K562 (cell line): ENCODE results near the gene CBY3. TPM values are rescaled to one million over a fixed set of nuclear protein-coding genes. Genes with fewer than 3 reads are reported as not detected.

ENCODE experiments used
- ATAC-seq: fragments of 200-7000 bp; cut with Tn5 transposase; 3 replicates; pipeline ENCODE4 v1.9.1; 2020; ENCODE audit warnings: moderate library complexity
- BruUV-seq: library from RNA; stranded (reverse); fragments of 400-500 nt; replicated peaks from 2 replicates; lab custom pipeline; 2021; lab: Mats Ljungman, UMichigan
- CTCF ChIA-PET: fragments of 300-600 bp; formaldehyde crosslinking; extraction: SDS; loops from one replicate; lab custom pipeline; 2021; ENCODE audit warnings: low intra/inter-chr PET ratio; lab: Yijun Ruan, JAX
- POLR2A ChIA-PET: fragments of 300-600, 350-650 bp; sonication (Branson Sonifier 250); formaldehyde crosslinking; extraction: SDS; loops from one replicate; lab custom pipeline; 2021; ENCODE audit warnings: antibody characterized with exemption, inconsistent platforms; lab: Yijun Ruan, JAX
- DNase-seq, 4 experiments: peaks; one replicate each; pipeline versions ENCODE4 v3.0.0 to v3.0.0-alpha.2; 2011 to 2018; ENCODE audit warnings: low spot score in 3 of 4, mixed read lengths in 3 of 4; ENCODE audit errors: extremely low read depth in 1 of 4
- FAIRE-seq: peaks from 2 replicates; lab custom pipeline; 2011; peaks lifted over from hg19 to GRCh38; lab: Jason Lieb, UNC
- H2AFZ ChIP-seq: 2 replicates; pipeline ENCODE4 v1.6.0; 2011; ENCODE audit warnings: low read depth, low read length, control low read depth, inconsistent platforms
- H3K27ac ChIP-seq: fragments of 200-600 bp; 3 replicates; pipeline ENCODE4 v1.8.0; 2011; ENCODE audit warnings: low read depth, mild to moderate bottlenecking, control low read depth, inconsistent platforms, low read length, moderate library complexity, mixed read lengths; ENCODE audit errors: extremely low read depth
- H3K27me3 ChIP-seq, 2 experiments: fragments of 300-600 bp in 1 of 2; 2 replicates in 1 of 2; 3 replicates in 1 of 2; pipeline versions ENCODE4 v1.6.0 to v1.8.0; 2011; ENCODE audit warnings: inconsistent platforms in 2 of 2, low read length in 2 of 2, mild to moderate bottlenecking in 1 of 2, mixed read lengths in 1 of 2, moderate library complexity in 1 of 2; ENCODE audit not compliant: control insufficient read depth in 2 of 2, insufficient read depth in 2 of 2
- H3K36me3 ChIP-seq: fragments of 300-600 bp; 3 replicates; pipeline ENCODE4 v1.8.0; 2011; ENCODE audit warnings: mild to moderate bottlenecking, low read length, inconsistent platforms; ENCODE audit not compliant: control insufficient read depth, insufficient read depth
- H3K4me1 ChIP-seq, 2 experiments: fragments of 200-600 bp in 1 of 2; replicated peaks in 1 of 2; 2 replicates in 1 of 2; 3 replicates in 1 of 2; pipeline versions ENCODE4 v1.5.1 to v1.8.0; 2011; ENCODE audit warnings: inconsistent platforms in 2 of 2, low read length in 2 of 2, mild to moderate bottlenecking in 1 of 2, mixed read lengths in 1 of 2, moderate library complexity in 1 of 2; ENCODE audit not compliant: control insufficient read depth in 2 of 2, insufficient read depth in 2 of 2
- H3K4me2 ChIP-seq: 2 replicates; pipeline ENCODE4 v1.6.1; 2011; ENCODE audit warnings: low read length, control low read depth, inconsistent platforms, mixed read lengths; ENCODE audit not compliant: insufficient read depth
- H3K4me3 ChIP-seq: fragments of 200-600 bp; sonication (generic), shearing (Covaris generic); 2 replicates; pipeline ENCODE4 v1.5.1; 2016; ENCODE audit warnings: control low read depth, inconsistent platforms
- H3K79me2 ChIP-seq: fragments of 200-600 bp; 3 replicates; pipeline ENCODE4 v1.8.0; 2011; ENCODE audit warnings: low read length, inconsistent platforms; ENCODE audit not compliant: control insufficient read depth, insufficient read depth
- H3K9ac ChIP-seq, 2 experiments: 2 replicates each; pipeline versions ENCODE4 v1.6.0 to v1.6.1; 2011; ENCODE audit warnings: low read depth in 2 of 2, low read length in 2 of 2, control low read depth in 1 of 2, inconsistent platforms in 1 of 2, mild to moderate bottlenecking in 1 of 2, mixed read lengths in 1 of 2; ENCODE audit not compliant: insufficient read depth in 1 of 2
- H3K9me1 ChIP-seq: one replicate; pipeline ENCODE4 v1.6.0; 2011; ENCODE audit warnings: inconsistent platforms, mild to moderate bottlenecking, low read length, moderate library complexity; ENCODE audit not compliant: control insufficient read depth, insufficient read depth
- H3K9me3 ChIP-seq: replicated peaks from 2 replicates; pipeline ENCODE4 v1.5.1; 2011; ENCODE audit warnings: low read depth, low read length, inconsistent platforms; ENCODE audit not compliant: control insufficient read depth, insufficient read depth
- H4K20me1 ChIP-seq: replicated peaks from 2 replicates; pipeline ENCODE4 v1.6.1; 2011; ENCODE audit warnings: low read length, inconsistent platforms, mixed read lengths; ENCODE audit not compliant: control insufficient read depth, insufficient read depth
- ARNT ChIP-seq, 2 experiments: fragments of 450-650 bp; IDR thresholded peaks; 2 replicates each; pipeline ENCODE4 v1.6.1; 2016; ENCODE audit warnings: mild to moderate bottlenecking in 1 of 2
- BCL6 ChIP-seq: fragments of 250-450 bp; sonication (Bioruptor Pico); IDR thresholded peaks from 2 replicates; pipeline ENCODE4 v1.4.0; 2020
- CAMTA2 ChIP-seq: fragments of 250-450 bp; sonication (Bioruptor Pico); conservative IDR thresholded peaks from 2 replicates; pipeline ENCODE4 v1.5.1; 2022
- ELF4 ChIP-seq: fragments of 450-650 bp; formaldehyde crosslinking; IDR thresholded peaks from 2 replicates; pipeline ENCODE4 v1.4.0; 2022; ENCODE audit warnings: missing genetic modification characterization
- L3MBTL2 ChIP-seq: fragments of 450-650 bp; IDR thresholded peaks from 2 replicates; pipeline ENCODE4 v1.6.1; 2016; ENCODE audit warnings: mild to moderate bottlenecking, moderate library complexity
- MBD2 ChIP-seq: sonication (generic); IDR thresholded peaks from 2 replicates; pipeline ENCODE4 v1.6.1; 2016; ENCODE audit warnings: low read depth, borderline replicate concordance
- MEF2A ChIP-seq: IDR thresholded peaks from 2 replicates; pipeline ENCODE4 v1.6.1; 2011; ENCODE audit warnings: low read depth, mild to moderate bottlenecking, low read length, moderate library complexity; ENCODE audit not compliant: control insufficient read depth
- POLR2H ChIP-seq: IDR thresholded peaks from 2 replicates; pipeline ENCODE4 v1.6.1; 2016; ENCODE audit warnings: missing genetic modification characterization, low read depth, mild to moderate bottlenecking, control low read depth, missing compliant biosample characterization, moderate library complexity
- RBFOX2 ChIP-seq: fragments of 200-400 bp; formaldehyde crosslinking; IDR thresholded peaks from 2 replicates; pipeline ENCODE4 v1.6.1; 2017; ENCODE audit warnings: low read depth, mild to moderate bottlenecking, low read length, moderate library complexity
- RCOR1 ChIP-seq, 2 experiments: IDR thresholded peaks; 2 replicates each; pipeline ENCODE4 v1.6.1; 2012; ENCODE audit warnings: low read depth in 2 of 2, low read length in 2 of 2, borderline replicate concordance in 1 of 2, improper control_type of control experiment in 1 of 2
- RNF2 ChIP-seq: sonication (generic); IDR thresholded peaks from 2 replicates; pipeline ENCODE4 v1.6.1; 2016
- SIN3B ChIP-seq: fragments of 450-650 bp; IDR thresholded peaks from 2 replicates; pipeline ENCODE4 v1.6.1; 2017; ENCODE audit warnings: low read depth, mild to moderate bottlenecking, moderate library complexity
- TSC22D4 ChIP-seq: fragments of 450-650 bp; IDR thresholded peaks from 2 replicates; pipeline ENCODE4 v1.6.1; 2016; ENCODE audit warnings: missing genetic modification characterization, missing biosample characterization, control low read depth
- ZFP30 ChIP-seq: fragments of 250-450 bp; sonication (Bioruptor Pico); IDR thresholded peaks from 2 replicates; pipeline ENCODE4 v1.8.0; 2022; ENCODE audit warnings: moderate library complexity, mild to moderate bottlenecking, inconsistent platforms, borderline replicate concordance
- ZNF24 ChIP-seq: fragments of 450-650 bp; IDR thresholded peaks from 2 replicates; pipeline ENCODE4 v1.6.1; 2016
- ZNF551 ChIP-seq: fragments of 250-450 bp; sonication (Bioruptor Pico); IDR thresholded peaks from 2 replicates; pipeline ENCODE4 v1.5.0; 2021; ENCODE audit warnings: mild to moderate bottlenecking, moderate library complexity
- ZNF785 ChIP-seq: fragments of 250-450 bp; sonication (Bioruptor Pico); IDR thresholded peaks from 2 replicates; pipeline ENCODE4 v1.4.0; 2020; ENCODE audit warnings: mild to moderate bottlenecking
- ZSCAN29 ChIP-seq: fragments of 450-650 bp; IDR thresholded peaks from 2 replicates; pipeline ENCODE4 v1.6.1; 2017
- WGBS: fragments of 100-300 bp; shearing (Covaris generic); methylation state at CpG from one replicate; pipeline ENCODE4 v1.1.6; 2016; ENCODE audit warnings: low coverage, mixed read lengths; ENCODE audit not compliant: insufficient coverage; ENCODE audit errors: missing lambda C conversion rate; 5-methylcytosine and 5-hydroxymethylcytosine counted together
- in situ Hi-C: fragments of 300-500 bp; cut with MboI; formaldehyde crosslinking; loops from 4 replicates; pipeline ENCODE4 v1.15.0; 2018; ENCODE audit warnings: inconsistent platforms, mixed read lengths
- intact Hi-C: fragments of 100-400 bp; cut with micrococcal nuclease; formaldehyde crosslinking; loops from 2 replicates; pipeline ENCODE4 v1.14.2; 2022
- polyA plus RNA-seq, 8 experiments: library from polyadenylated mRNA; depleted of rRNA in 4 of 8; stranded (reverse) in 5 of 8; unstranded in 3 of 8; fragments of >200 nt; fragmentation: Nextera tagmentation in 2 of 8; fragmentation: Illumina TruSeq in 1 of 8; extraction: Ambion mirVana in 2 of 8; extraction: Trizol in 1 of 8; gene quantifications; 2 replicates each; pipeline versions ENCODE4 v1.2.1 to v1.2.3, GENCODE V29; 2011 to 2014; ENCODE audit warnings: inconsistent platforms in 1 of 8, missing spikeins in 1 of 8
- total RNA-seq, 7 experiments: library from RNA; depleted of rRNA in 6 of 7; stranded (reverse); fragments of >200 nt in 6 of 7; fragmentation: Illumina TruSeq in 2 of 7; extraction: Trizol in 2 of 7; gene quantifications; 2 replicates each; pipeline versions ENCODE4 v1.2.1 to v1.2.3, GENCODE V29; 2011 to 2021; ENCODE audit warnings: low replicate concordance in 1 of 7
- TF ChIP-seq, protein P1 (sequence below), 2 experiments: fragments of 450-650 bp; IDR thresholded peaks; 2 replicates each; pipeline ENCODE4 v1.6.1; 2016
- TF ChIP-seq, protein P2 (sequence below): sonication (generic); formaldehyde crosslinking; IDR thresholded peaks from 2 replicates; pipeline ENCODE4 v1.8.1; 2023; ENCODE audit warnings: mild to moderate bottlenecking, missing genetic modification reagents

Gene CBY3
- total and polyA plus RNA-seq, 9 of the 15 experiments (the other 6 are each of a cell fraction or from before 2014, with no cell fraction given): not detected

DNA sequence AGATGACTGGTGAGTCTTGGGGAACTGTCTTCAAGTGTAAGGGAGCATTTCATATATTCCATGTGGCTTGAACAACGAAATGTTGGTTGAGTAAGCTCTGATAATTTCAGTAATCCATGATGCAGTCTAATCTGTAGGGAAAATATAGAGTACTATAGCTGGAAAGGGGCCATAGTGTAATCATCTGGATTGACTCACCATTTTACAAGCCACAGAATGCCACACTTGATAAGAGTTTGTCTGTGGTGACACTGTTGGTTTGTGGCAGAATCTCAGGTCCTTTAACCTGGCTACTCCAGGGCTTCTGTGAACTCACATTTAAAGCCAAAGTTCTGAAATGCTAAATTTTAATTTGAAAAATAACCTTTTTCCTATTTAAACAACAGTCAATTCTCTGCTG, 35.5 kb upstream of the CBY3 start (continued):
- TF ChIP-seq, protein P1, sequence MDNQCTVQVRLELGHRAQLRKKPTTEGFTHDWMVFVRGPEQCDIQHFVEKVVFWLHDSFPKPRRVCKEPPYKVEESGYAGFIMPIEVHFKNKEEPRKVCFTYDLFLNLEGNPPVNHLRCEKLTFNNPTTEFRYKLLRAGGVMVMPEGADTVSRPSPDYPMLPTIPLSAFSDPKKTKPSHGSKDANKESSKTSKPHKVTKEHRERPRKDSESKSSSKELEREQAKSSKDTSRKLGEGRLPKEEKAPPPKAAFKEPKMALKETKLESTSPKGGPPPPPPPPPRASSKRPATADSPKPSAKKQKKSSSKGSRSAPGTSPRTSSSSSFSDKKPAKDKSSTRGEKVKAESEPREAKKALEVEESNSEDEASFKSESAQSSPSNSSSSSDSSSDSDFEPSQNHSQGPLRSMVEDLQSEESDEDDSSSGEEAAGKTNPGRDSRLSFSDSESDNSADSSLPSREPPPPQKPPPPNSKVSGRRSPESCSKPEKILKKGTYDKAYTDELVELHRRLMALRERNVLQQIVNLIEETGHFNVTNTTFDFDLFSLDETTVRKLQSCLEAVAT (IDR thresholded peaks at IDR 0.05): no peak
- TF ChIP-seq RNF2 (no peak), BCL6 (CRISPR knock-in tag) (no peak), ELF4 (CRISPR knock-in tag) (no peak), MBD2 (no peak), ZNF551 (no peak), ZNF24 (no peak), CAMTA2 (CRISPR knock-in tag) (no peak), RBFOX2 (no peak), ZFP30 (CRISPR knock-in tag) (no peak)

DNA sequence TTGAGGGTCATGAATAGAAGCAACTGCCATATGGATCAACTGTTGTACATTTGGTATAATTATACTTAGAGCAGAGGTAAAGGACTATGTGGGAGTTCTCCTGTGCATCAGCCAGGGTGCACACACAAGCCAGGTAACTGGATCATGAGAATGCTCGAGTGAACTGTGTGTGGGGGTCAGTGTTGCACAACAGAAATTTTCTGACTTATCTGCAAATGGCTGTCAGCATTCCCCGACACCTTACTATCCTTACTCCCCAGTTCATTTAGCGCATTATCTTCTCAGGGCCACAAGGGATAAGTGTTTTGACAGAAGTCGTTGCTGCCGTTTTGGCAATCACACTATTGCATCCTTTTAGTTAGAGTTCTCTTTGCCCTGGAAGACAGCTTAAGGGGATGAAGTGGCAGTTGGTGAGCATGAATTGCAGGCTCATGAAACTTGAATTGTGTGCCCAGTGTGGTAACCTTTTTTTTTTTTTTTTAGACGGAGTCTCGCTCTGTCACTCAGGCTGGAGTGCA, 19.6 kb upstream of the CBY3 start:
- DNase-seq: peak; percentile 25 to 88 (median 53)
- Histone ChIP-seq H3K9ac (peak overlapping the region; percentile 83 to 97), H2AFZ (no peak overlapping the region), H3K36me3 (peaks cover 44% of the 10 kb centered on the region), H3K9me3 (no peaks in the 10 kb centered on the region), H3K4me1 (peaks cover 16 to 41% of the 10 kb centered on the region in 2 experiments), H4K20me1 (peaks cover 16% of the 10 kb centered on the region), H3K9me1 (no peaks in the 10 kb centered on the region), H3K4me2 (peak overlapping the region; percentile 91), H3K27me3 (no peaks in the 10 kb centered on the region), H3K4me3 (peak overlapping the region; percentile 86), H3K79me2 (peaks cover 82% of the 10 kb centered on the region), H3K27ac (peak overlapping the region; percentile 98)
- POLR2A ChIA-PET: interaction anchor here (0.8 to 2.5 kb wide), 7 partner anchors 17 to 92 kb away, joined by 4 to 16 read pairs (median 7); partner anchors contain the start of genes CBY3, HNRNPH1 and MAML1
- CTCF ChIA-PET: no interaction called here
- intact Hi-C loops (no loop called here), in situ Hi-C loops (no loop called here)
- peak; percentile 42 for ATAC-seq
- BruUV-seq: no TSS peak
- WGBS: 5% methylated on average over 6 of the region's 7 CpGs
- peak; percentile 92 for FAIRE-seq
- TF ChIP-seq ZNF785 (no peak), POLR2H (tag) (0 out of 2 replicates have a peak, but pooled peaks have one; percentile 4), SIN3B (no peak), ZSCAN29 (no peak), TSC22D4 (tag) (no peak), MEF2A (0 out of 2 replicates have a peak, but pooled peaks have one; percentile 23), L3MBTL2 (0 out of 2 replicates have a peak, but pooled peaks have one; percentile 12), RCOR1 (IDR thresholded peaks at IDR 0.05; ENCODE audit: borderline replicate concordance in 1 of 2, low read depth in 2 of 2, low read length in 2 of 2) (peak in 1 of 2 experiments; percentile 78; a peak in 2 of 4 replicates), ARNT (IDR thresholded peaks at IDR 0.05) (peak; percentile 42 to 81; a peak in 3 of 4 replicates)
- TF ChIP-seq, protein P2, sequence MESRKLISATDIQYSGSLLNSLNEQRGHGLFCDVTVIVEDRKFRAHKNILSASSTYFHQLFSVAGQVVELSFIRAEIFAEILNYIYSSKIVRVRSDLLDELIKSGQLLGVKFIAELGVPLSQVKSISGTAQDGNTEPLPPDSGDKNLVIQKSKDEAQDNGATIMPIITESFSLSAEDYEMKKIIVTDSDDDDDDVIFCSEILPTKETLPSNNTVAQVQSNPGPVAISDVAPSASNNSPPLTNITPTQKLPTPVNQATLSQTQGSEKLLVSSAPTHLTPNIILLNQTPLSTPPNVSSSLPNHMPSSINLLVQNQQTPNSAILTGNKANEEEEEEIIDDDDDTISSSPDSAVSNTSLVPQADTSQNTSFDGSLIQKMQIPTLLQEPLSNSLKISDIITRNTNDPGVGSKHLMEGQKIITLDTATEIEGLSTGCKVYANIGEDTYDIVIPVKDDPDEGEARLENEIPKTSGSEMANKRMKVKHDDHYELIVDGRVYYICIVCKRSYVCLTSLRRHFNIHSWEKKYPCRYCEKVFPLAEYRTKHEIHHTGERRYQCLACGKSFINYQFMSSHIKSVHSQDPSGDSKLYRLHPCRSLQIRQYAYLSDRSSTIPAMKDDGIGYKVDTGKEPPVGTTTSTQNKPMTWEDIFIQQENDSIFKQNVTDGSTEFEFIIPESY (CRISPR knock-in tag): no peak
